Loucy (cell line): ENCODE results near the gene STON2.

Experiments used
- EZH2phosphoT487 ChIP-seq: fragments of 200-600 bp; IDR thresholded peaks from 2 replicates; pipeline ENCODE4 v1.6.1; 2018; ENCODE audit warnings: antibody characterized with exemption, mild to moderate bottlenecking, moderate library complexity, borderline replicate concordance
- TF ChIP-seq, protein P1 (sequence below): fragments of 200-600 bp; sonication (generic); conservative IDR thresholded peaks from 2 replicates; pipeline ENCODE4 v1.5.1; 2014; ENCODE audit warnings: mild to moderate bottlenecking, antibody characterized with exemption, low read length

DNA sequence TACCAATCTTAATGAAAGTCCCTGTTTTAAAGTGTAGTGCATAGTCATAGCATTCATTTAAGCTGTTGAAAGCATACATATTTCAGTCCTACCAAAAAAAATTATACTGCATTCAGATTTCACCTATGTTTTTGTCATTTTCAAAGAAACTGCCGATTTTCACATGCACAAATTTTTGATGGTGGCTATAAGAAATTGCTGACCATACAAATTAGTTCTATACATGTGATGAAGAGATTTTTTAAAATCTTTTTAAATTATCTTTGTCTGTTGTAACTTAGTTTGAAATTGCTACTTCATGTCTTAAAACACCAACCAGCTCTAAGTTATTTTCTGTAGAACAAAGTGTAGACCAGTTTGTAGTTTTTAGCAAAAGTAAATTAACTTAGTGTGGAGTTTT, 175.9 kb downstream of the STON2 start:
- TF ChIP-seq, protein P1, sequence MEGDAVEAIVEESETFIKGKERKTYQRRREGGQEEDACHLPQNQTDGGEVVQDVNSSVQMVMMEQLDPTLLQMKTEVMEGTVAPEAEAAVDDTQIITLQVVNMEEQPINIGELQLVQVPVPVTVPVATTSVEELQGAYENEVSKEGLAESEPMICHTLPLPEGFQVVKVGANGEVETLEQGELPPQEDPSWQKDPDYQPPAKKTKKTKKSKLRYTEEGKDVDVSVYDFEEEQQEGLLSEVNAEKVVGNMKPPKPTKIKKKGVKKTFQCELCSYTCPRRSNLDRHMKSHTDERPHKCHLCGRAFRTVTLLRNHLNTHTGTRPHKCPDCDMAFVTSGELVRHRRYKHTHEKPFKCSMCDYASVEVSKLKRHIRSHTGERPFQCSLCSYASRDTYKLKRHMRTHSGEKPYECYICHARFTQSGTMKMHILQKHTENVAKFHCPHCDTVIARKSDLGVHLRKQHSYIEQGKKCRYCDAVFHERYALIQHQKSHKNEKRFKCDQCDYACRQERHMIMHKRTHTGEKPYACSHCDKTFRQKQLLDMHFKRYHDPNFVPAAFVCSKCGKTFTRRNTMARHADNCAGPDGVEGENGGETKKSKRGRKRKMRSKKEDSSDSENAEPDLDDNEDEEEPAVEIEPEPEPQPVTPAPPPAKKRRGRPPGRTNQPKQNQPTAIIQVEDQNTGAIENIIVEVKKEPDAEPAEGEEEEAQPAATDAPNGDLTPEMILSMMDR: no peak
- no peak for TF ChIP-seq EZH2phosphoT487
